Measurements from ENCODE around the gene TRIO. TPM values are rescaled to one million over a fixed set of nuclear protein-coding genes. Genes with fewer than 3 reads are reported as not detected.

TRIO gene
- polyA plus RNA-seq, 1 donor from 2014 or later = 8.5 TPM

- H3K36me3 Mint-ChIP-seq = peaks cover 4% of the 10 kb centered on the region
- no peak overlapping the region for H3K4me3 Mint-ChIP-seq
- no peaks in the 10 kb centered on the region for H3K9me3 Mint-ChIP-seq
- no peak overlapping the region for H3K27ac Mint-ChIP-seq
- no peaks in the 10 kb centered on the region for H3K27me3 Mint-ChIP-seq
- H3K4me1 Mint-ChIP-seq = no peaks in the 10 kb centered on the region
Observed at GRCh38 chr5:14476786-14477435, 333.8 kb downstream of the TRIO start.

- Mint-ChIP-seq H3K27me3 (no peaks in the 10 kb centered on the region), H3K4me1 (no peaks in the 10 kb centered on the region), H3K27ac (peak overlapping the region in 1 of 3 donors; percentile 67), H3K36me3 (peaks cover 8% of the 10 kb centered on the region), H3K4me3 (no peak overlapping the region), H3K9me3 (no peaks in the 10 kb centered on the region)
Observed at GRCh38 chr5:14479143-14479696, 336.1 kb downstream of the TRIO start.

GRCh38 chr5:14481349-14481748, 338.2 kb downstream of the TRIO start:
- Mint-ChIP-seq H3K27me3 (no peaks in the 10 kb centered on the region), H3K9me3 (no peaks in the 10 kb centered on the region), H3K4me3 (no peak overlapping the region), H3K27ac (no peak overlapping the region), H3K36me3 (peaks cover 11% of the 10 kb centered on the region), H3K4me1 (no peaks in the 10 kb centered on the region)

- no peak overlapping the region for H3K27ac Mint-ChIP-seq
- no peak overlapping the region for H3K4me3 Mint-ChIP-seq
Observed at GRCh38 chr5:14482085-14482484, 338.9 kb downstream of the TRIO start.

GRCh38 chr5:14483504-14484157, 340.5 kb downstream of the TRIO start:
- Mint-ChIP-seq H3K36me3 (peaks cover 17% of the 10 kb centered on the region), H3K4me3 (no peak overlapping the region), H3K9me3 (no peaks in the 10 kb centered on the region), H3K27me3 (no peaks in the 10 kb centered on the region), H3K4me1 (no peaks in the 10 kb centered on the region), H3K27ac (no peak overlapping the region)

More at GRCh38 chr5:14482085-14482484, 338.9 kb downstream of the TRIO start:
- Mint-ChIP-seq H3K27me3 (no peaks in the 10 kb centered on the region), H3K9me3 (no peaks in the 10 kb centered on the region), H3K4me1 (no peaks in the 10 kb centered on the region), H3K36me3 (peaks cover 12% of the 10 kb centered on the region)

- Mint-ChIP-seq H3K4me1 (no peaks in the 10 kb centered on the region), H3K27me3 (no peaks in the 10 kb centered on the region), H3K27ac (peak overlapping the region in 2 of 3 donors; percentile 16 to 43), H3K4me3 (no peak overlapping the region), H3K9me3 (no peaks in the 10 kb centered on the region), H3K36me3 (peaks cover 20% of the 10 kb centered on the region)
Observed at GRCh38 chr5:14486486-14486885, 343.3 kb downstream of the TRIO start.

- Mint-ChIP-seq H3K27ac (peak overlapping the region in 1 of 3 donors; percentile 43), H3K9me3 (no peaks in the 10 kb centered on the region), H3K27me3 (no peaks in the 10 kb centered on the region), H3K4me3 (no peak overlapping the region), H3K4me1 (no peaks in the 10 kb centered on the region), H3K36me3 (peaks cover 20% of the 10 kb centered on the region)
Observed at GRCh38 chr5:14486996-14487896, 344.1 kb downstream of the TRIO start.

- no peaks in the 10 kb centered on the region for H3K4me1 Mint-ChIP-seq
- no peak overlapping the region for H3K4me3 Mint-ChIP-seq
- H3K36me3 Mint-ChIP-seq = peaks cover 16% of the 10 kb centered on the region
- peak overlapping the region; percentile 55 to 84 (median 78) for H3K27ac Mint-ChIP-seq
- H3K9me3 Mint-ChIP-seq = no peaks in the 10 kb centered on the region
- H3K27me3 Mint-ChIP-seq = no peaks in the 10 kb centered on the region
Observed at GRCh38 chr5:14487897-14488570, 344.9 kb downstream of the TRIO start.

GRCh38 chr5:14488709-14489108, 345.6 kb downstream of the TRIO start:
- Mint-ChIP-seq H3K9me3 (no peaks in the 10 kb centered on the region), H3K36me3 (peaks cover 17% of the 10 kb centered on the region), H3K4me3 (no peak overlapping the region), H3K27ac (peak overlapping the region; percentile 55 to 84 (median 78)), H3K27me3 (no peaks in the 10 kb centered on the region), H3K4me1 (no peaks in the 10 kb centered on the region)

GRCh38 chr5:14489643-14490042, 346.5 kb downstream of the TRIO start:
- Mint-ChIP-seq H3K27me3 (no peaks in the 10 kb centered on the region), H3K4me1 (no peaks in the 10 kb centered on the region), H3K27ac (no peak overlapping the region), H3K4me3 (no peak overlapping the region), H3K36me3 (peaks cover 17% of the 10 kb centered on the region), H3K9me3 (no peaks in the 10 kb centered on the region)

- H3K36me3 Mint-ChIP-seq = peaks cover 17% of the 10 kb centered on the region
Observed at GRCh38 chr5:14490309-14490711, 347.2 kb downstream of the TRIO start.

GRCh38 chr5:14491015-14491915, 348.1 kb downstream of the TRIO start:
- H3K9me3 Mint-ChIP-seq = no peaks in the 10 kb centered on the region
- peaks cover 15% of the 10 kb centered on the region for H3K36me3 Mint-ChIP-seq
- H3K4me3 Mint-ChIP-seq = no peak overlapping the region
- no peaks in the 10 kb centered on the region for H3K27me3 Mint-ChIP-seq
- H3K4me1 Mint-ChIP-seq = no peaks in the 10 kb centered on the region
- H3K27ac Mint-ChIP-seq = peak overlapping the region in 1 of 3 donors; percentile 47

More at GRCh38 chr5:14490309-14490711, 347.2 kb downstream of the TRIO start:
- Mint-ChIP-seq H3K27ac (no peak overlapping the region), H3K27me3 (no peaks in the 10 kb centered on the region), H3K9me3 (no peaks in the 10 kb centered on the region), H3K4me1 (no peaks in the 10 kb centered on the region), H3K4me3 (no peak overlapping the region)

- Mint-ChIP-seq H3K4me1 (no peaks in the 10 kb centered on the region), H3K9me3 (no peaks in the 10 kb centered on the region), H3K4me3 (no peak overlapping the region), H3K36me3 (peaks cover 12% of the 10 kb centered on the region), H3K27ac (peak overlapping the region in 1 of 3 donors; percentile 55), H3K27me3 (no peaks in the 10 kb centered on the region)
Observed at GRCh38 chr5:14492331-14492964, 349.3 kb downstream of the TRIO start.

Data from IgD-negative memory B cell (primary cell).